Inflammatory macrophage treated with lipopolysaccharide for 4 hours (primary cell): ENCODE data around the gene NIPBL.
"Not testable (repeated sequence)": the region's sequence is repeated elsewhere in the genome, so short reads cannot be mapped to it uniquely, and the experiment has no call there.

Source experiments
- DNase-seq: peaks from one replicate; pipeline ENCODE4 v3.0.0-alpha.2; 2020

NIPBL gene

DNA sequence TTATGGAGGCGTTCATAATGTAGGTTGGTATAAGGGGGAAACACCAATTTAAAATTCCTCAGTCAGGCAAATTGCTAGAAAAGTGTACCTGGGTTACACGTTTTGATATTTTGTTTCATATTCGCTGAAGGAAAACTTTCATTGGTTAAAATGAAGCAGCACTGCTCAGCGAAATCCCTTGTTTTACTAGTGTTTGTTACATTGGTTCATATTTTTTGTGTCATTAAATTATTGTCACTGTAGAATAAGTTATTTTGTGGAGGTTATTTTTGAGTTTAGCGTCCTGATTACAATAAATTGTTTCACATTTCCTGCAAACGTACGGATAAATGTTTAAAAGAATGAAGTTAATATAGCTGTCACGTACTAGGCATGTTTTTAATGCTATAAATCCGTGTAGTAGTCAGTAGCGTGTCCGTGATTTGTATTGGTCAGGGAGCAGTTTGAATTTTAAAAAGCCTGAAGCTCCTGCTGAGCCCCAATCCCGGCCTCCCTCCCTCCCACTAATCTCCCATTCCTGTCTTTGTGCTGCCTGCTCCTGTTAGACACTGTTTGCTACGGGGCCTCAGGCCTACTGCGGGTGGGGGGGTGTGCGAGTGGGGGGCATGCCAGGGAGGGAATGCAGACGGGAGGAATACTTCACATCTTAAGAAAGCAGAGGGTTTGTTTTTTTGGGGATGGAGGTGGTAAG lies 2.0 kb downstream of the NIPBL start:
- no peak for DNase-seq

DNA sequence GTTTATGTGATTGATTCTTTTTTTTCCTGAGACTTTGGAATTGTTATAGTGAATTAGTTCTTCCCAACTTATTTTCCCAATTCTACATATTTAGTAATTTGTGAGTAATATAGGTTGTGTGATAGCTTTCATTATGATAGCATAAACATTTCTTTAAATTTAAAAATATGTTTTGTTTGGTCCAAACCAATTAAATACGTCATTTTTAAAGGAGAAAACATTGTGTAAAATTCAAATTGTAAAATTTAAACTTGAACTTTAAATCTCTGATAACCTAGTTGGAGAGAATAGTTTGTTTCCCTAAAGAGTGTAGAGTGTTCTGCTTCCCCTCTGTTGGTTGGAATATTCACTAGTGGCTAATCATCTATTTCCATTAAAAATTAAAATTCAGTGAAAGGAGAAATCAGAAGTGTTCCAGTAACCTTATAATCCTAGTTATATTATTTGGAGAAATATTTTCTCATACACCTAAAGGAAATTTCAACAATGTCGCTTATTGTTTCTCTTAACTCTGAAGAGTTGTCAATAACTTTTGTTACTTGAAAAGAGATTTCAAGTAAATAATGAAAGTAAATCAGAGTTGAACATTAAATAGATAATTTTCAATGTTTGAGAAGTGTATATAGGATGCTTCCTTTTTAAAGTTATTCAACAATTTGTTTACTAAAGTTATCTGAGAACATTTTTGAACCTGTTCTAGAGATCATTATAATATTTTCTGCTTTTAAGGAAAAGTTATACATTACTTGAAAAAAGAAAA lies 2.9 kb downstream of the NIPBL start:
- no peak for DNase-seq

DNA sequence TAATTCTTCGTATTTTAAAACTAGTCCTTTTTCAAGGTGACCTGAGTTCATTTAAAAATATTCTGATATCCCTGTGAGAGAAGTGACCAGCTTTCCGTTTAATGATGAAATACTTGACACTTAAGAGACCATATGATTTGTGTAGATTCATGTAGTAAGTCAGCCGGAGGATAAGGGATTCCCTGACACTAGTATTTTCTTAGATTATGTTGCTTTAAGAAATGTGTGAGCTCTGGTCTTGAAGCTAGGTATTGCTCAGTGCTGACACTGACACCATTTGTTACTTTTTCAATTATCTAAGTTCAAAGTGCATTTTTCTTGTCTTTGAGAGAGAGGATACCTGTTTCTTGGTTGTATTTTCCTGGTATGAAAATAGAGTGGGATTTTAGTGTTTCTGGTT lies 4.2 kb downstream of the NIPBL start:
- peak; percentile 38 for DNase-seq

DNA sequence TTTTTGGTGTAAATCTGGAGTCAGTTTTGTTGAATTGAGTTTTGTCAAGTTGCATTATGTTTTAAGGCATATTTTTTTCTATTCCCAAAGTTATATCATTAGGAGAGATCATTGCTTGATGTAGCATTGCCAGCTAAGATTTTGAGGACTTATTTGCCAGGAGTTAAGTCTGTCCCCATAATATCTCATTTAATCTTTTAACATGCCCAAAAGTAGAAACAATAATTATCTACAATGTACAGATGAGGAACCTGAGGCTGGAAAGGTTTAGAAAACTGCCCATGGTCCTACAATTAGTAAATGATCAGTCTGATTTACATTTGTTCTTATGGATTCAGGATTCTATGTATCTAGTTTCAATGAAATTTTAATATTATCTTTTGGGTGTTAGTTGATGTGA lies 4.7 kb downstream of the NIPBL start:
- DNase-seq: no peak

DNA sequence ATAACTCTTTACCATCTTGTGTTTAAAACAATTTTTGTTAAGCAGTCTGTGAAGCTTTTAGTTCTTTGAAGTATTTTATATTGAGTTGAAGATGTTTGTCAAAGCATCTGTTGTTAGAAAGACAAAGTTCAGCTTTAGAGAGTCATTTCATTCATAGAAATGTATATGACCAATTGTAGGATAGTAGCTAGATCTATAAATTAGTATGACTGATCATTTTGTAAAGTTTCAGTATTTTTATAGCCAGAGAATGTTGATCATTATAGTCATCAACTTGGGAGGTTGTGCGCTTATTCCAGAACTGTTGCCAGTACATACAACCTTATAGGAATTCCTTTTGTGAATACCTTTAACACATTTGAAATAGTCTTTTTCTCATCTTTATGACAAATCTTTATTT lies 5.2 kb downstream of the NIPBL start:
- DNase-seq: no peak

DNA sequence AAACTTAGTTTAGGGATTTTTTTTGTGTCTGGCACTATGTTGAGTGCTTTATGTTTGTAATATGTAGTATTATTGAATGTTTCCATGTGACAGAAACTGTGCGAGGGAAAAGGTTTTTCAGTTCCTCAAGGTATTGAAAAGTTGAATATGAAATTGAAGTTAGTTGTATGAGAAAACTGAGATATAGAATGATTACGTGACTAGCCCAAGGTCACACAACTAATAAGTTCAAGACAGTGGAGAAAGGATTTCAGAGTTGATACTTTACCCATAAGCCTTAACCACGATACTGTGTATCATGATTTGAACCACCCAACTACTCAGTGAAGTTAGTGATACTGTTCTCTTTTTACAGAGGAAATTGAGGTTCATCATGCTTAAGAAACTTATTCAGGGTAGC lies 5.7 kb downstream of the NIPBL start:
- DNase-seq: no peak

DNA sequence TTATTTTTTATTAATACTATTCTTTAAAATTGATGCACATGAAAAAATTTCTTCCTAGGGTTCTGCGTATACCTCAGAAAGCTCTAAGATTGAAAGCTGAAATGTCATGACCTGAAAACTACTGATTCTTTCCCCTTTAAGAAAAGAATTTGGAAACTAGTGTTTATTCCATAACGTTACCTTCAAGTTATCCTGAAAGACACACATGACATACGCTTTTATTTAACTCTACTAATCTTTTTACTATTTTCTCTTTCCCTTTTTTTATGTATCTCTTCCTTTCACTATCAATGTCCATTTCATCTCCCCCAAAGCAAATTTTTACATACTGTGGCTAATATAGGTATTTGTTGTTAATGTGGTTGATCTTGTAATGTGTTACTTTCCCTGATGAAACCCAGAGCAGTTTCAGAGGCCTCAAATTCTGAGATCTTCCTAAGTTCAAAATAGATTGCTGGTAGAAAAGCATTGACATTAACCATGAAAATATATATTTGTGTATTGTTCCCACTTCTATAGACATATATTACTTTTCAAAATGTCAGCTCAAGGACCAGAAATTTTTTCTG lies 7.4 kb downstream of the NIPBL start:
- DNase-seq: no peak

DNA sequence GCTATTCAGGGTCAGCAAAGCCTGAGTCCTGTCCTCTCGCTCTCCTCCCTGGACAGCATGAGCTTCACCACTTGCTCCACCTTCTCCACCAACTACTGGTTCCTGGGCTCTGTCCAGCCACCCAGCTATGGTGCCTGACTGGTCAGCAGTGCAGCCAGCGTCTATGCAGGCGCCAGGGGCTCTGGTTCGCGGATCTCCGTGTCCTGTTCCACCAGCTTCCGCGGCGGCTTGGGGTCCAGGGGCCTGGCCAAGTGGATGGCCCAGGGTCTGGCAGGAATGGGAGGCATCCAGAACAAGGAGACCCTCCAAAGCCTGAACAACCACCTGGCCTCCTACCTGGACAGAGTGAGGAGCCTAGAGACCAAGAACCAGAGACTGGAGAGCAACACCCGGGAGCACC lies 8.6 kb downstream of the NIPBL start:
- DNase-seq: no peak

DNA sequence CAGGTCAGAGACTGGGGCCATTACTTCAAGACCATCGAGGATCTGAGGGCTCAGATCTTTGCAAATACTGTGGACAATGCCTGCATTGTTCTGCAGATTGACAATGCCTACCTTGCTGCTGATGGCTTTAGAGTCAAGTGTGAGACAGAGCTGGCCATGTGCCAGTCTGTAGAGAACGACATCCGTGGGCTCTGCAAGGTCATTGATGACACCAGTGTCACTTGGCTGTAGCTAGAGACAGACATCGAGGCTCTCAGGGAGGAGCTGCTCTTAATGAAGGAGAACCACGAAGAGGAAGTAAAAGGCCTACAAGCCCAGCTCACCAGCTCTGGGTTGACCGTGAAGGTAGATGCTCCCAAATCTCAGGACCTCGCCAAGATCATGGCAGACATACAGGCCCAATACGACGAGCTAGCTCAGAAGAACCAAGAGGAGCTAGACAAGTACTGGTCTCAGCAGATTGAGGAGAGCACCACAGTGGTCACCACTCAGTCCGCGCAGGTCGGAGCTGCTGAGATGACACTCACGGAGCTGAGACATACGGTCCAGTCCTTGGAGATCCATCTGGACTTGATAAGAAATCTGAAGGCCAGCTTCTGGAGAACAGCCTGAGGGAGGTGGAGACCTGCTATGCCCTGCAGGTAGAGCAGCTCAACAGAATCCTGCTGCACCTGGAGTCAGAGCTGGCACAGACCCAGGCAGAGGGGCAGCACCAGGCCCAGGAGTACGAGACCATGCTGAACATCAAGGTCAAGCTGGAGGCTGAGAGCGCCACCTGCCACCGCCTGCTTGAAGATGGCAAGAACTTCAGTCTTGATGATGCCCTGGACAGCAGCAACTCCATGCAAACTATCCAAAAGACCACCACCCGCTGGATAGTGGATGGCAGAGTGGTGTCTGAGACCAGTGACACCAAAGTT lies 9.3 kb downstream of the NIPBL start:
- no peak for DNase-seq

DNA sequence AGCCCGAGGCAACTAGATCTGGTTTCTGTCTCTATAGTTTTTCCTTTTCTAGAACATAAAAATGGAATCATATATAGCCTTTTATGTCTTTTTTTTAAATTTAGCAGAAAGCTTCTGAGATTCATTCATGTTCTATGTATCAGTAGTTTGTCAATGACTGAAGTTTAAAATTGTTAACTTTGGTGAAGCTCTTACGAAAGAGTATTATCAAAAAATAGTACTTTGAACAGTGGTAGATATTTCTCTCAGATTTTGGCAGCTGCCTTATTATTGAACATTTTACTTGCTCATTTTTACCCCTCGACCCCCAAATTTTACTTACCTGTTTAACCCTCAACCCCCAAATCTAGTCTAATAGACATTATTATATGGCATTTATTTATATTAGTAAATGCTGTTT lies 10.2 kb downstream of the NIPBL start:
- no peak for DNase-seq

DNA sequence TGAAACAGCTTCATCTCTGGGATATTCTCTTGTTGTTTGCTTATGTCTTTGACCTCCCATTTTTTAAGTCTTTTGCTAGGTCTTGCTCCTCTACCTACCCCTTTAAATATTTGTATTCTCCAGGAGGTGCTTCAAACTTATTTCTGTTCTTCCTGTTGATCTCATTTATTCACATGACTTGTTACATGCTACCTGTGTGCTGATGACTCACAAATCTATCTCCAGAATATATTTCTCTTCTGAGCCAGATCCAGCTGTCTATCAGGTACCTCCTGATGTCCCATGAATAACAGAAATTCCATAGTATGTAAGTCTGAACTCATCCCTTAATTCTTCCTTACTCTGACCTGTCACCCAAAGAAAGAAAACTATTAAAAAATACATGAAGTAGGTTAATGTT lies 11.0 kb downstream of the NIPBL start:
- no peak for DNase-seq

DNA sequence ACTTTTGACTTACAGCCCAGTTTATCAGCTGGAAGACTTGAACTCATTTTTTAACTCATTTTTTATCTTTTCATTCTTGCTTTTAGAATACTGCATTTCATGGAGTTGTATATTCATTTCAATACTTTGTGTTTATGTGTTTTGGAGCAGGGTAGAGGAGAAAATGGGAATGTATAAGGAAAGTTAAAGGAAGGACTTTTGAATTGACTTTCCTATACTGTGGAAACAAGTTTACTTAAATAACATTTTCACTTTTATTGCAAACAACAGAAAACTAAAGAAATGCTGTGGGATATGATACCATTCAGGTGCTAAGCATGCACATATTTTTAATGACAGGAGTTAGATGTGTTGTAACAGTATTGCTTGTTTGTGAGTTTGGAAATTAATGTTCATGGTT lies 11.7 kb downstream of the NIPBL start:
- no peak for DNase-seq

DNA sequence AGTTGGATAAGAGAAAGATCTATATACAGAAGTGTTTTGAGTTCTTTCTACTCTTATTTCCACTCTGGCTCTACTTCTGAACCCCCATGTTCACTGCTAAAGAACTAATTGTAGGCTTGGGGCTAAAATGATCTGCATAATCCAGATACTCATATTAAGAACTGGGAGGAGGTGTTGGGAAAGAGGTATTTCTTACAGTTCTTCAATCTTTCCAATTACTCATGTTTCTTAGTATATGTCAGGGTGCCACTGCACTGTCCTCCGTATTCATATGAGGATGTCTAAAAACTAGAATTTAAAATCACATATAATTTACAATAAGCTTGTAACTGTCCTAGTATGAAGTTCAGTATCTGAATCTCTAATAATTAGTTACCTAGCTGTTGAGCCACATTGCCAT lies 12.7 kb downstream of the NIPBL start:
- peak; percentile 40 for DNase-seq

DNA sequence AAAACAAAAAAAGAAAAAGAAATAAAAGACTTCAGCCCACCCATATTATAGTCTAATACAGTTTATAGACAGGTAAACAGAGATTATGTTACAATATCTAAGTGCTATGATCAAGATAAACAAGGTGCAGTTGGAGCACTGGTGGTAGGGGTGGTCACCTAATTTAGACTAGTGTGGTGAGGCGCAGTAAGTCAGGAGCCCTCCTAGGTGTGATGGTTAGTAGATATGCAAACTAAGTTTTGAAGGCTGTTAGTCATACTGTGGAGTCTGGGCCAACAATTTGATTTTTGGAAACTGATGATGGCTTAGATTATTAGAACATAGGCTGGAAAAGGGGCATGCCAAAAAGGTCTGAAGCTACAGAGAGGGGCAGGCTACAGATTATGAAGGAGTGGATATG lies 14.7 kb downstream of the NIPBL start:
- DNase-seq: no peak

DNA sequence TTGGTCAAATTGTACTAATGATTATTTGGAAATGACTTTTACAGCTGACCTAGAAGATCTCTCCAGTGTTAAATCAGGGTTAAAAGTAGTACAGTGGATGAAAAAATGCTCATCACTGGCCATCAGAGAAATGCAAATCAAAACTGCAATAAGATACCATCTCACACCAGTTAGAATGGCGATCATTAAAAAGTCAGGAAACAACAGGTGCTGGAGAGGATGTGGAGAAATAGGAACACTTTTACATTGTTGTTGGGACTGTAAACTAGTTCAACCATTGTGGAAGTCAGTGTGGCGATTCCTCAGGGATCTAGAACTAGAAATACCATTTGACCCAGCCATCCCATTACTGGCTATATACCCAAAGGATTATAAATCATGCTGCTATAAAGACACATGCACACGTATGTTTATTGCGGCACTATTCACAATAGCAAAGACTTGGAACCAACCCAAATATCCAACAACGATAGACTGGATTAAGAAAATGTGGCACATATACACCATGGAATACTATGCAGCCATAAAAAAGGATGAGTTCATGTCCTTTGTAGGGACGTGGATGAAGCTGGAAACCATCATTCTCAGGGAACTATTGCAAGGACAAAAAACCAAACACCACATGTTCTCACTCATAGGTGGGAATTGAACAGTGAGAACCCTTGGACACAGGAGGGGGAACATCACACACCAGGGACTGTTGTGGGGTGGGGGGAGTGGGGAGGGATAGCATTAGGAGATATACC lies 15.7 kb downstream of the NIPBL start:
- DNase-seq: not testable (repeated sequence)

DNA sequence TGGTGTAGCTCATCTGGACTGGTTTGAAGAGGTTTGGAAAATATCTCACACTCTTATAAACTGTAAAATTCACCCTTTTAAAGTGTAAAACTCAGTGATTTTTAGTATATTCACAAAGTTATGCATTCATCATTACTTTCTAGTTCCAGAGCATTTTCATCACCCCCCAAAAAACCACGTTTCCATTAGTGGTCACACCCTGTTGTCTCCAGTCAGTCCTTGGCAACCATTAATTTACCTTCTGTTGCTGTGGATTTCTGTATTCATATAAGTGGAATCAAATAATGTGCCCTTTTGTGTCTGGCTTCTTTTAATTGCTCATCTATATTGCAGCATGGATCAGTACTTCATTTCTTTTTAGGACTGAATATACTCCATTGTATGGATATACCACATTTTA lies 18.4 kb downstream of the NIPBL start:
- no peak for DNase-seq

DNA sequence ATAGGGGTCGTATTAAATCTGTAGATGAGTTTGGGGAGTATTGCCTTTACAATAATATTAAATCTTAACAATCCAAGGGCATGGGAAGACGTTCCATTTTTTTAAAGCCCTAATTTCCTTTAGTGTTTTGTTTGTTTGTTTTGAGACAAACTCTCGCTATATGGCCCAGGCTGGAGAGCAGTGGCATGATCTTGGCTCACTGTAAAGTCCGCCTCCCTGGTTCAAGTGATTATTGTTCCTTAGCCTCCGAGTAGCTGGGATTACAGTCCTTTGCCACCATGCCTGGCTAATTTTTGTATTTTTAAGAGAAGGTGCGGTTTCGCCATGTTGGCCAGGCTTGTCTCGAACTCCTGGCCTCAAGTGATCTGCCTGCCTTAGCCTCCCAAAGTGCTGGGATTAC lies 19.9 kb downstream of the NIPBL start:
- DNase-seq: no peak

DNA sequence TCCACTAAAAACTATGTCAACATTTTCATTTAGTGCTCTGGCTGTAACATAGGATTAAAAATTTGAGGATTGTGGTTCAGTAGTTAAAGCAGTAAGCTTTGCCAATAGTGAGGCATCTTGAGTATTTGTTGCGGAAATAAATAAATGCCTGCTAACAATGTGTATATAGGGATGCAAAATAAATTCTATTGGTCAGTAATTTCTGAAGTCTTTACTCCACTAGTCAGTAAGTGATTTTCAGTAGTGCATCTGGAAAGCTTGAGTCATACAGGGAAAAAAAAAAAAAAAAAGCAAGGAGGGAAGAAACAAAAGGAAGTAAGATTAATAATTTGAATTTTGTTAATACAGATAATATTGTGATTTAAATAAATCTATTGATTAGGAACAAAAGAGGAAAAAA lies 21.0 kb downstream of the NIPBL start:
- no peak for DNase-seq

DNA sequence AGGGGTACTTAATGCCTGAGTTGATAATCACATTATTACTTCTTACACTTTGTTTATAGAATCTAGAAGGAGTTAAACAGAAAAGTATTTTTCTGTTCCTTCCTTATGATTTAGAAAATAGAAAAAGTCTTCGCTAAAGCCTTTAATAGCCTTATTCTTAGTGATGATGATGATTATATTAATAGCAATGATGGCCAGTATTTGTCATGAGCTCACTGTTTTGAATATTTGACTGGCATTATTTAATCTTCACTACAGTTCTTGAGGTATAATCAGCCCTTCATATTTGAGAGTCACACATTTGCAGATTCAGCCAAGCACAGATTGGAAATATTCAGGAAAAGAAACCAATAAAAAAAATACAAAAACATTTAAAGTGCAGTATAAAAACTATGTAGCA lies 23.3 kb downstream of the NIPBL start:
- no peak for DNase-seq

DNA sequence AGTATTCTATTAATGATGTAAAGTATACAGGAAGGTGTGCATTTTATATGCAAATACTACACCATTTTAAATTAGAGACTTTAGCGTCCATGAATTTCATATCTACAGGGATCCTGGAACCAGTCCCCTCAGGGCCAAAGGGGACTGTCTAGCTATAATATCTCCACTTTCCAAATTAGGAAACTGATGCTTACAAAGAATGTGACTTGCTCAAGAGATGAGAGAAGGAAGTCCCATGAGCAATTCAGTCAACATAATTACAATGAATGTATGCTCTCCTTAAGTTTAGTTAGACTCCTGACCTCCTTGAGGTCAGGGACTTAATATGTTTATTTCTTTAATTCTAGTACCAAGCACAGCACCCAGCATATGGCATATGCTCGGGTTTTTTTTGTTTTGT lies 23.7 kb downstream of the NIPBL start:
- DNase-seq: peak; percentile 79

DNA sequence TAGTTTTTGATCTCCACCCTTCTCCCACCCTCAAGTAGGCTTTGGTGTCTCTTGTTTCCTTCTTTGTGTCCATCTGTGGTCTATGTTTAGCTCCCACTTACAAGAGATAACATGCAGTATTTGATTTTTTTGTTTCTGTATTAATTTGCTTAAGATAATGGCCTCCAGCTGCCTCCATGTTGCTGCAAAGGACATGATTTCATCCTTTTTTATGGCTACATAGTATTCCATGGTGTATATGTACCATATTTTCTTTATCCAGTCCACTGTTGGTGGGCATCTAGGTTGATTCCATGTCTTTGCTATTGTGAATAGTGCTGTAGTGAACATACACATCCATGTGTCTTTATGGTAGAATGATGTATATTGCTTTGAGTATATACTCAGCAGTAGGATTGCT lies 24.5 kb downstream of the NIPBL start:
- not testable (repeated sequence) for DNase-seq

DNA sequence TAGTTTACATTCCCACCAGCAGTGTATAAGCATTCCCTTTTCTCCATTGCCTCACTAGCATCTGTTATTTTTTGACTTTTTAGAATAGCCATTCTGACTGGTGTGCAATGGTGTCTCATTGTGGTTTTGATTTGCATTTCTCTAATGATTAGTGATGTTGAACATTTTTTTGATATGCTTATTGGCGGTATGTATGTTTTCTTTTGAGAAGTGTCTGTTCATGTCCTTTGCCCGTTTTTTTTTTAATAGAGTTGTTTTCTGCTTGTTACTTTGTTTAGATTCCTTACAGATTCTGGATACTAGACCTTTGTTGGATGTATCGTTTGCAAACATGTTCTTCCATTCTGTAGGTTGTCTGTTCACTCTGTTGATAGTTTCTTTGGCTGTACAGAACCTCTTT lies 25.3 kb downstream of the NIPBL start:
- no peak for DNase-seq

DNA sequence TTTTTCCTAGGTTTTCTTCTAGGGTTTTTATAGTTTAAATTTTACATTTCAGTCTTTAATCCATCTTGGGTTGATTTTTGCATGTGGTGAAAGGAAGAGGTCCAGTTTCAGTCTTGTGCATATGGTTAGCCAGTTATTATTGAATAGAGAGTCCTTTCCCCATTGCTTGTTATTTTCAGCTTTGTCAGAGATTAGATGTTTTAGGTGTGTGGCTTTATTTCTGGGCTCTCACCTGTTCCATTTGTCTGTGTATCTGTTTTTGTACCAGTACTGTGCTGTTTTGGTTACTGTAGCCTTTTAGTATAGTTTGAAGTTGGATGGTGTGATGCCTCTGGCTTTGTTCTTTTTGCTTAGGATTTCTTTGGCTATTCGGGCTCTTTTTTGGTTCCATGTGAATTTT lies 25.8 kb downstream of the NIPBL start:
- DNase-seq: no peak
